Fibroblast of gingiva (primary cell): ENCODE measurements around the gene EXOC6B.
A peak's percentile ranks its signal among the peaks of the same experiment; 100 is the strongest.

ENCODE experiments used
- DNase-seq: peaks from one replicate; pipeline ENCODE4 v3.0.0-alpha.2; 2011; ENCODE audit warnings: low read depth

EXOC6B gene

GRCh38 chr2:72210470-72210869 is 615.4 kb downstream of the EXOC6B start:
- DNase-seq: no peak

GRCh38 chr2:72208225-72208624 is 617.6 kb downstream of the EXOC6B start:
- no peak for DNase-seq

- no peak for DNase-seq
These were observed 618.5 kb downstream of the EXOC6B start for GRCh38 chr2:72207334-72207733.

- DNase-seq: no peak
These were observed 620.3 kb downstream of the EXOC6B start for GRCh38 chr2:72205504-72205881.

- DNase-seq: no peak
These were observed 620.9 kb downstream of the EXOC6B start for GRCh38 chr2:72204786-72205503.

GRCh38 chr2:72204156-72204785 is 621.6 kb downstream of the EXOC6B start:
- DNase-seq: no peak

GRCh38 chr2:72198532-72199241 is 627.1 kb downstream of the EXOC6B start:
- peak; percentile 56 for DNase-seq

- DNase-seq: no peak
These were observed 632.1 kb downstream of the EXOC6B start for GRCh38 chr2:72193723-72194122.

- DNase-seq: no peak
These were observed 634.4 kb downstream of the EXOC6B start for GRCh38 chr2:72191441-72191840.

GRCh38 chr2:72185206-72185605 is 640.6 kb downstream of the EXOC6B start:
- no peak for DNase-seq

- no peak for DNase-seq
These were observed 642.4 kb downstream of the EXOC6B start for GRCh38 chr2:72183466-72183865.

- no peak for DNase-seq
These were observed 642.8 kb downstream of the EXOC6B start for GRCh38 chr2:72183016-72183415.

GRCh38 chr2:72182547-72182946 is 643.3 kb downstream of the EXOC6B start:
- no peak for DNase-seq

- DNase-seq: no peak
These were observed 644.2 kb downstream of the EXOC6B start for GRCh38 chr2:72181616-72182015.

- no peak for DNase-seq
These were observed 645.5 kb downstream of the EXOC6B start for GRCh38 chr2:72180351-72180750.

- DNase-seq: no peak
These were observed 647.3 kb downstream of the EXOC6B start for GRCh38 chr2:72178551-72178950.

GRCh38 chr2:72176281-72176680 is 649.6 kb downstream of the EXOC6B start:
- no peak for DNase-seq

GRCh38 chr2:72175636-72176035 is 650.2 kb downstream of the EXOC6B start:
- no peak for DNase-seq

- no peak for DNase-seq
These were observed 652.1 kb downstream of the EXOC6B start for GRCh38 chr2:72173640-72174321.

GRCh38 chr2:72172478-72172877 is 653.4 kb downstream of the EXOC6B start:
- no peak for DNase-seq

- no peak for DNase-seq
These were observed 659.6 kb downstream of the EXOC6B start for GRCh38 chr2:72166279-72166678.

- DNase-seq: no peak
These were observed 660.0 kb downstream of the EXOC6B start for GRCh38 chr2:72165792-72166191.

GRCh38 chr2:72162574-72162973 is 663.3 kb downstream of the EXOC6B start:
- DNase-seq: no peak
